ENCODE data around the gene C1QL2.

The C1QL2 gene

GRCh38 chr2:119116411-119117295 lies 41.9 kb downstream of the C1QL2 start:
- Histone ChIP-seq H3K4me3 (ENCODE audit: low read length) (no peak overlapping the region), H3K9ac (ENCODE audit: low read depth, low read length) (no peak overlapping the region), H3K36me3 (ENCODE audit: insufficient read depth, low read length) (no peaks in the 10 kb centered on the region), H3K9me3 (ENCODE audit: insufficient read depth, low read depth, low read length) (peaks cover 7% of the 10 kb centered on the region; the same call in 1 of the 2 replicates), H3K4me1 (ENCODE audit: insufficient read depth, low read length) (peaks cover 39% of the 10 kb centered on the region), H3K27ac (ENCODE audit: low read depth, low read length) (no peak overlapping the region), H3K27me3 (ENCODE audit: insufficient read depth, low read length) (peaks cover 3% of the 10 kb centered on the region; the same call in 1 of the 2 replicates)
- WGBS, result 91% methylated on average over 10 of the region's 10 CpGs

DNA sequence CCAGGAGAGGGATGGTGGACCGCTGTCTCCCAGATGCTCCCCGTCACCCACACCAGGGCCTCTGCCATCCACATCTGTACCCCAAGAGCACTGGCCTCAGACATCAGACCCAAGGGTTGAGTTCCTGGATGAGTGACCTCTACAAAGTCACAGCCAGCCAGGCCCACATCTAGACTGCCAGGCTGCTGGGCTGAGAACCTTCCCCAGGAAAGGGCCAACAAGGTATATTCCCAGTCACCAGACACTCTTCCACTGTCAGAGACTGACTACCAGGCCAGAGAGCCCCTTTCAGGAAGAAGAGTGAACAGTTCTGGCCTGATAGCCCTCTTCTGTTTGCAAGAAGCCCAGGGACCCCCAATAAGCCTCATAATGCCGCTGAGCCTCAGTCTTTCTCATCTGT lies 44.3 kb downstream of the C1QL2 start:
- WGBS, result 95% methylated on average over 3 of the region's 3 CpGs
- Histone ChIP-seq H3K27ac (ENCODE audit: low read depth, low read length) (no peak overlapping the region), H3K4me3 (ENCODE audit: low read length) (no peak overlapping the region), H3K9ac (ENCODE audit: low read depth, low read length) (no peak overlapping the region), H3K27me3 (ENCODE audit: insufficient read depth, low read length) (peaks cover 3% of the 10 kb centered on the region; the same call in 1 of the 2 replicates), H3K36me3 (ENCODE audit: insufficient read depth, low read length) (no peaks in the 10 kb centered on the region), H3K4me1 (ENCODE audit: insufficient read depth, low read length) (peaks cover 34% of the 10 kb centered on the region), H3K9me3 (ENCODE audit: insufficient read depth, low read depth, low read length) (peaks cover 17% of the 10 kb centered on the region)

- Histone ChIP-seq H3K36me3 (ENCODE audit: insufficient read depth, low read length) (no peaks in the 10 kb centered on the region), H3K9ac (ENCODE audit: low read depth, low read length) (no peak overlapping the region), H3K9me3 (ENCODE audit: insufficient read depth, low read depth, low read length) (peaks cover 17% of the 10 kb centered on the region), H3K4me1 (ENCODE audit: insufficient read depth, low read length) (peaks cover 26% of the 10 kb centered on the region), H3K4me3 (ENCODE audit: low read length) (no peak overlapping the region), H3K27ac (ENCODE audit: low read depth, low read length) (no peak overlapping the region; the same call in 1 of the 2 replicates), H3K27me3 (ENCODE audit: insufficient read depth, low read length) (peaks cover 3% of the 10 kb centered on the region; the same call in 1 of the 2 replicates)
- 62% methylated on average over 4 of the region's 4 CpGs for WGBS
Measured at GRCh38 chr2:119113489-119113770, 45.1 kb downstream of the C1QL2 start.

DNA sequence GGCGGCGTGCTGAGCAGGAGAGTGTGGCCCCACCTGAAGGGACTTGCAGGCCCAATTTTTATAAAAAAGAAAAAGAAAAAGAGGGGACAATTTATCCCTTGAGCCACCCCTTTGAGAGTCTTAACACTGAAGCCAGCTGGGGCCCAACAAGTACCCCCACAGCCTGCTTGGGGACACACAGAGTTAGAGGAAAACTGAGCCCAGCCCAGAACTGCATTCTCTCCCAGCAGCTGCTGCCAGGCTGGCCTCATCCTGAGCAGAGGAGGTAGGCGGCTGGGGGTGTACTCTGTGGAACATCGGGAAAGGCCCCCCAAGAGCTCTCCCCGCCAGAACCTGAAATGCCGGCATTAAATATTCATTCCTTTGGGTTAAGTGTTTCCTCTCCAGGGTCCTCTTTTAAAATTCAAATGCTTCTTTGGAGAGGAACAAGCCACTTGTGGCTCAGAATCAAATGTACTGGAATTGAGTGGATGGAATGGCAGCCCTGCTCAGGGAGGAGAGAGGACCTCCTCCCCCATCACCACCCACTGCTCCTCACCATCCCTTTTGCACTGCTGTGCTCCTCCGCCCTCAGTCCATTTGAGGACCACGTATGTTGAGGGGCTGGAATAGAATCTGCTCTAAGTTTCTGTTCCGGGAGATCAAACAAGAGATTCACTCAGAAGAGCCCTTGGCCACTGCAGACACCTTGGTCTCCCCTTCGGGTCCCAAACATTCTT lies 45.6 kb downstream of the C1QL2 start:
- Histone ChIP-seq H3K9ac (ENCODE audit: low read depth, low read length) (no peak overlapping the region), H3K27ac (ENCODE audit: low read depth, low read length) (no peak overlapping the region; the same call in 1 of the 2 replicates), H3K27me3 (ENCODE audit: insufficient read depth, low read length) (peaks cover 3% of the 10 kb centered on the region; the same call in 1 of the 2 replicates), H3K4me1 (ENCODE audit: insufficient read depth, low read length) (peaks cover 21% of the 10 kb centered on the region), H3K9me3 (ENCODE audit: insufficient read depth, low read depth, low read length) (peaks cover 17% of the 10 kb centered on the region), H3K4me3 (ENCODE audit: low read length) (no peak overlapping the region), H3K36me3 (ENCODE audit: insufficient read depth, low read length) (no peaks in the 10 kb centered on the region)
- 47% methylated on average over 10 of the region's 10 CpGs for WGBS

GRCh38 chr2:119112230-119112629 lies 46.3 kb downstream of the C1QL2 start:
- no peak overlapping the region for H3K27ac ChIP-seq (ENCODE audit: low read depth, low read length)
- peaks cover 18% of the 10 kb centered on the region for H3K4me1 ChIP-seq (ENCODE audit: insufficient read depth, low read length)
- WGBS, result 91% methylated on average over 3 of the region's 3 CpGs
- H3K36me3 ChIP-seq (ENCODE audit: insufficient read depth, low read length), result no peaks in the 10 kb centered on the region
- no peak overlapping the region for H3K4me3 ChIP-seq (ENCODE audit: low read length)
- H3K27me3 ChIP-seq (ENCODE audit: insufficient read depth, low read length), result peaks cover 3% of the 10 kb centered on the region; the same call in 1 of the 2 replicates
- peaks cover 17% of the 10 kb centered on the region for H3K9me3 ChIP-seq (ENCODE audit: insufficient read depth, low read depth, low read length)
- H3K9ac ChIP-seq (ENCODE audit: low read depth, low read length), result no peak overlapping the region

DNA sequence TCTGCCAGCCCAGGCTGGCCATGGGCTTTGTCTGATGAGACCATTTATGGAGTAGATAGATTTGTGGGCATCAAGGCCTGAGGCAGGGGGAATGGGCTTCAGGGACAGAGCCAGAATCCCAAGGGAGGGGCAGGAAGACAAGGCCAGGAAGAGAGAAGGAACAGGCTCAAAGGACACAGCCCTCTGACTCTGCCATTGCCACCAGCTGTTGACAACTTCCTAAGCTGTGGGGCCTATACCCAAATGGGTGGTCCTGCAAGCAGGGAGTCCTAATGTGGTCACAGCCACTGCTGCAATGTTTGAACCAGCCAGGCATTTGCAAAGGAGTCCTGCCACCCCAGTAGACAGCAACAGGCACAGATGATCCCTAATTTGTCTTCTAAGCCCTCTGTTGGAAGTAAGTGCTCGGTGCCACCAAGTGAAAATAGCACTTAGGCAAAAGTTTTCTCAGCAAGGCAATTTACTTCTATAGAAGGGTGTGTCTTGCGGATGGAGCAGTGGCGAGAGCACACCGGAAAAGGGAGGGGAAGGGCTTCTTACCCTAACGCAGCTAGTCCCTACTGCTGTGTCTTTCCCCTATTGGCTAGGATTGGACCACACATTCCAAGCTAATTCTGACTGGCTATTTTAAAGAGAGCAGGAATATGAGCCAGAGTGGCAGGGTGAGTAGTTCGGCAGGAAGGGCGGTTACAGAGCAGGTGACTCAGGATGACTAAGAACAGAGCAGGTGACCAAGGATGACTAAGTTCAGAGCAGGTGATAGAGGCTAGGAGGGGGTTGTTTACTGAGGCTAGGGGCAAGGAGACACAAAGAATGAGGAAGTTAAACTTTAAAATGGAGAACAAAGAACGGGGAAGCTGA lies 47.2 kb downstream of the C1QL2 start:
- Histone ChIP-seq H3K36me3 (ENCODE audit: insufficient read depth, low read length) (no peaks in the 10 kb centered on the region), H3K27me3 (ENCODE audit: insufficient read depth, low read length) (peaks cover 3% of the 10 kb centered on the region; the same call in 1 of the 2 replicates), H3K9me3 (ENCODE audit: insufficient read depth, low read depth, low read length) (peaks cover 17% of the 10 kb centered on the region), H3K27ac (ENCODE audit: low read depth, low read length) (no peak overlapping the region), H3K4me3 (ENCODE audit: low read length) (no peak overlapping the region), H3K4me1 (ENCODE audit: insufficient read depth, low read length) (peaks cover 18% of the 10 kb centered on the region), H3K9ac (ENCODE audit: low read depth, low read length) (no peak overlapping the region)
- 84% methylated on average over 8 of the region's 8 CpGs for WGBS

DNA sequence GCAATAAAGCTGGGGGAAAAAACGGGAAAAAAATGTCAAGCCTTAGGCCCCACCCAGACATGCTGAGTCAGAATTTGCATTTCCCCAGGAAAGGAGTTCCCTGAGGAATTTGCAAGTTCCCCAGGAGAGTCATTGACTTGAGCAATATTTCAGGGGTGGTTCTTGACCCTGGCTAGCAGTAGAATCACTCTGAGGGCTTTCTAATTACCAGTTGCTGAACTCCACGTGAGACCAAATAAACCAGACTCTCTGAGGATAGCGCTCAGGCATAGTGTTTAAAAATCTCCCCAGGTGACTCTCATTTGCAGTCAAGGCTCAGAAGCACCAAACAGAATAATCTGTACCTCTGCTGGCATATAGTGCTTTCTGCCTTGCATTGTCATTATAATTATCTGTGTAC lies 48.7 kb downstream of the C1QL2 start:
- H3K27me3 ChIP-seq (ENCODE audit: insufficient read depth, low read length), result 0 out of 2 replicates have a peak, but pooled peaks cover 3% of the 10 kb centered on the region
- peaks cover 17% of the 10 kb centered on the region for H3K9me3 ChIP-seq (ENCODE audit: insufficient read depth, low read depth, low read length)
- no peak overlapping the region for H3K9ac ChIP-seq (ENCODE audit: low read depth, low read length)
- H3K27ac ChIP-seq (ENCODE audit: low read depth, low read length), result no peak overlapping the region
- WGBS, result 48% methylated on average over 3 of the region's 3 CpGs
- H3K4me1 ChIP-seq (ENCODE audit: insufficient read depth, low read length), result peaks cover 18% of the 10 kb centered on the region
- no peaks in the 10 kb centered on the region for H3K36me3 ChIP-seq (ENCODE audit: insufficient read depth, low read length)
- H3K4me3 ChIP-seq (ENCODE audit: low read length), result no peak overlapping the region

DNA sequence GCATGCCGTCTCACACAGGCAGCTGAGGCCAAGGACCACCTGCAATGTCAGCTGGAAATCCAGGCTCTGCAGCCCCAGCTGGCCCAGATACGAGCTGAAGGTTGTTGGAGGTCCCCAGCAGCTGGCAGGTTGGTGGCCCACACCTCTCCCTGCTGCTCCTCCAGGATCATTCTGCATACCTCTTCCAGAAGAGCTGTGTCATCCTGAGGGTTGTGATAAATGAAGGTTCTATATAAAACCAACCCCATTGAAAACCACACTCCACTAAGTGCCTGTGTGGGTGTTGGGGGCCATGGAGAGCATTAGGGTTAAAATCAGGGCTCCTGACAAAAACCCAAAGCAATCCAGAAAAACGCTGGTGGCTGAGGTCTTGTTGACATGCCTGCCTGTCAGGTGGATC lies 50.4 kb downstream of the C1QL2 start:
- H3K4me1 ChIP-seq (ENCODE audit: insufficient read depth, low read length), result peaks cover 10% of the 10 kb centered on the region; the same call in 1 of the 2 replicates
- no peak overlapping the region for H3K9ac ChIP-seq (ENCODE audit: low read depth, low read length)
- H3K27ac ChIP-seq (ENCODE audit: low read depth, low read length), result no peak overlapping the region
- H3K27me3 ChIP-seq (ENCODE audit: insufficient read depth, low read length), result no peaks in the 10 kb centered on the region
- WGBS, result 87% methylated on average over 3 of the region's 3 CpGs
- no peak overlapping the region for H3K4me3 ChIP-seq (ENCODE audit: low read length)
- H3K36me3 ChIP-seq (ENCODE audit: insufficient read depth, low read length), result no peaks in the 10 kb centered on the region
- peaks cover 17% of the 10 kb centered on the region for H3K9me3 ChIP-seq (ENCODE audit: insufficient read depth, low read depth, low read length)

DNA sequence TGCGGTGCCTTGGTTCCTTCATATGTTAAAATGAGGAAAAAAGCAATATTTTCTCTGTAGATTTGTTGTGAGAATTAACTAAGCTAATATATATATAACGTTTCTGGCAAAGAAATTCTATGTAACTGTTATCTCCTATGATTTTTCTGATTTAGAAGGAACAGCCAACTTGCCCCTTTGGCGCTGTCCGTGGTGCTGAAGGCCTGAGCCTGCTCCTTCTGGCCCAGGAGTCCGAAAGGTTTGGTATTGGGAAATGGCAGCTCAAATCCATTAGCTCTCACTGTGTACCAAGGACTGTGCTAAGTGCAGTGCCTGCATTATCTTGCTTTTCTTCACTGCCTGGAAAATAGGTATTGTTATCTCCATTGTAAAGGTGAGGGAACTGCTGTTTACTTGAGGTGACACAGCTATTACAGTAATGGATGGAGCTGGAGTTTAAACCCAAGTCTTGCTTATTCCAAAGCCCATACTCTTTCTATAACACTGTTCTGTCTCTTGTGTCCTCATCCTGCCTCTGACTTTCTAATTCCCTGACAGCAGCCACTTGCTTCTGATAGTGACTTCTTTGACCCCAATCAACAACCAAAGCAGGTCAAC lies 52.2 kb downstream of the C1QL2 start:
- H3K4me3 ChIP-seq (ENCODE audit: low read length), result no peak overlapping the region
- H3K27me3 ChIP-seq (ENCODE audit: insufficient read depth, low read length), result no peaks in the 10 kb centered on the region
- no peaks in the 10 kb centered on the region for H3K36me3 ChIP-seq (ENCODE audit: insufficient read depth, low read length)
- H3K9me3 ChIP-seq (ENCODE audit: insufficient read depth, low read depth, low read length), result peaks cover 7% of the 10 kb centered on the region
- no peak overlapping the region for H3K27ac ChIP-seq (ENCODE audit: low read depth, low read length)
- WGBS, result 31% methylated on average over 3 of the region's 5 CpGs
- no peak overlapping the region for H3K9ac ChIP-seq (ENCODE audit: low read depth, low read length)
- no peaks in the 10 kb centered on the region for H3K4me1 ChIP-seq (ENCODE audit: insufficient read depth, low read length)
